Measurements from ENCODE around the gene MBD5. TPM values are rescaled to one million over a fixed set of nuclear protein-coding genes. Genes with fewer than 3 reads are reported as not detected.

Gene MBD5
- polyA plus RNA-seq, 2 donors: 2.9 to 5.0 TPM

GRCh38 chr2:148221166-148221565 lies 200.3 kb downstream of the MBD5 start:
- no peaks in the 10 kb centered on the region for H3K4me1 ChIP-seq (ENCODE audit: control insufficient read depth in 2 of 2, insufficient read depth in 2 of 2, low read length in 1 of 2)
- no peaks in the 10 kb centered on the region for H3K27me3 ChIP-seq (ENCODE audit: control insufficient read depth in 1 of 2, insufficient read depth in 2 of 2, low read length in 2 of 2)
- no peaks in the 10 kb centered on the region for H3K36me3 ChIP-seq (ENCODE audit: control insufficient read depth in 2 of 2, insufficient read depth in 2 of 2, low read length in 1 of 2)
- no peaks in the 10 kb centered on the region for H3K9me3 ChIP-seq (ENCODE audit: control insufficient read depth in 2 of 2, insufficient read depth in 1 of 2, low read depth in 1 of 2, low read length in 1 of 2)
- H3K4me3 ChIP-seq (ENCODE audit: low read depth in 1 of 2, low read length in 2 of 2): no peak overlapping the region
- no peak overlapping the region for H3K27ac ChIP-seq (ENCODE audit: low read depth in 2 of 2, low read length in 1 of 2)
- WGBS, 2 donors: 92 to 97% methylated on average over 4 of the region's 4 CpGs

- Histone ChIP-seq H3K4me1 (ENCODE audit: control insufficient read depth in 2 of 2, insufficient read depth in 2 of 2, low read length in 1 of 2) (no peaks in the 10 kb centered on the region), H3K36me3 (ENCODE audit: control insufficient read depth in 2 of 2, insufficient read depth in 2 of 2, low read length in 1 of 2) (no peaks in the 10 kb centered on the region), H3K9me3 (ENCODE audit: control insufficient read depth in 2 of 2, insufficient read depth in 1 of 2, low read depth in 1 of 2, low read length in 1 of 2) (no peaks in the 10 kb centered on the region), H3K27me3 (ENCODE audit: control insufficient read depth in 1 of 2, insufficient read depth in 2 of 2, low read length in 2 of 2) (no peaks in the 10 kb centered on the region), H3K4me3 (ENCODE audit: low read depth in 1 of 2, low read length in 2 of 2) (no peak overlapping the region), H3K27ac (ENCODE audit: low read depth in 2 of 2, low read length in 1 of 2) (no peak overlapping the region)
- 97 to 98% methylated on average over 2 of the region's 2 CpGs for WGBS, 2 donors
These were observed 201.0 kb downstream of the MBD5 start for GRCh38 chr2:148221926-148222325.

GRCh38 chr2:148231858-148232257 lies 211.0 kb downstream of the MBD5 start:
- H3K9me3 ChIP-seq (ENCODE audit: control insufficient read depth in 2 of 2, insufficient read depth in 1 of 2, low read depth in 1 of 2, low read length in 1 of 2): no peaks in the 10 kb centered on the region
- H3K36me3 ChIP-seq (ENCODE audit: control insufficient read depth in 2 of 2, insufficient read depth in 2 of 2, low read length in 1 of 2): no peaks in the 10 kb centered on the region
- H3K4me3 ChIP-seq (ENCODE audit: low read depth in 1 of 2, low read length in 2 of 2): no peak overlapping the region
- H3K27ac ChIP-seq (ENCODE audit: low read depth in 2 of 2, low read length in 1 of 2): no peak overlapping the region
- WGBS, 2 donors: 90 to 91% methylated on average over 3 of the region's 3 CpGs
- H3K4me1 ChIP-seq (ENCODE audit: control insufficient read depth in 2 of 2, insufficient read depth in 2 of 2, low read length in 1 of 2): no peaks in the 10 kb centered on the region
- H3K27me3 ChIP-seq (ENCODE audit: control insufficient read depth in 1 of 2, insufficient read depth in 2 of 2, low read length in 2 of 2): no peaks in the 10 kb centered on the region

- Histone ChIP-seq H3K27me3 (ENCODE audit: control insufficient read depth in 1 of 2, insufficient read depth in 2 of 2, low read length in 2 of 2) (no peaks in the 10 kb centered on the region), H3K4me1 (ENCODE audit: control insufficient read depth in 2 of 2, insufficient read depth in 2 of 2, low read length in 1 of 2) (no peaks in the 10 kb centered on the region), H3K9me3 (ENCODE audit: control insufficient read depth in 2 of 2, insufficient read depth in 1 of 2, low read depth in 1 of 2, low read length in 1 of 2) (no peaks in the 10 kb centered on the region), H3K4me3 (ENCODE audit: low read depth in 1 of 2, low read length in 2 of 2) (no peak overlapping the region), H3K27ac (ENCODE audit: low read depth in 2 of 2, low read length in 1 of 2) (no peak overlapping the region), H3K36me3 (ENCODE audit: control insufficient read depth in 2 of 2, insufficient read depth in 2 of 2, low read length in 1 of 2) (no peaks in the 10 kb centered on the region)
- WGBS, 2 donors: 54 to 82% methylated on average over 1 of the region's 1 CpG
These were observed 213.3 kb downstream of the MBD5 start for GRCh38 chr2:148234143-148234542.

GRCh38 chr2:148237911-148238310 lies 217.0 kb downstream of the MBD5 start:
- H3K27me3 ChIP-seq (ENCODE audit: control insufficient read depth in 1 of 2, insufficient read depth in 2 of 2, low read length in 2 of 2): no peaks in the 10 kb centered on the region
- H3K4me3 ChIP-seq (ENCODE audit: low read depth in 1 of 2, low read length in 2 of 2): no peak overlapping the region
- H3K27ac ChIP-seq (ENCODE audit: low read depth in 2 of 2, low read length in 1 of 2): no peak overlapping the region
- peaks cover 0 to 2% of the 10 kb centered on the region in 2 donors for H3K9me3 ChIP-seq (ENCODE audit: control insufficient read depth in 2 of 2, insufficient read depth in 1 of 2, low read depth in 1 of 2, low read length in 1 of 2)
- H3K4me1 ChIP-seq (ENCODE audit: control insufficient read depth in 2 of 2, insufficient read depth in 2 of 2, low read length in 1 of 2): no peaks in the 10 kb centered on the region
- no peaks in the 10 kb centered on the region for H3K36me3 ChIP-seq (ENCODE audit: control insufficient read depth in 2 of 2, insufficient read depth in 2 of 2, low read length in 1 of 2)

GRCh38 chr2:148238561-148238960 lies 217.7 kb downstream of the MBD5 start:
- Histone ChIP-seq H3K36me3 (ENCODE audit: control insufficient read depth in 2 of 2, insufficient read depth in 2 of 2, low read length in 1 of 2) (no peaks in the 10 kb centered on the region), H3K4me3 (ENCODE audit: low read depth in 1 of 2, low read length in 2 of 2) (no peak overlapping the region), H3K27me3 (ENCODE audit: control insufficient read depth in 1 of 2, insufficient read depth in 2 of 2, low read length in 2 of 2) (no peaks in the 10 kb centered on the region), H3K27ac (ENCODE audit: low read depth in 2 of 2, low read length in 1 of 2) (no peak overlapping the region), H3K9me3 (ENCODE audit: control insufficient read depth in 2 of 2, insufficient read depth in 1 of 2, low read depth in 1 of 2, low read length in 1 of 2) (peaks cover 0 to 2% of the 10 kb centered on the region in 2 donors), H3K4me1 (ENCODE audit: control insufficient read depth in 2 of 2, insufficient read depth in 2 of 2, low read length in 1 of 2) (no peaks in the 10 kb centered on the region)
- 81 to 82% methylated on average over 4 of the region's 4 CpGs for WGBS, 2 donors

- Histone ChIP-seq H3K9me3 (ENCODE audit: control insufficient read depth in 2 of 2, insufficient read depth in 1 of 2, low read depth in 1 of 2, low read length in 1 of 2) (peaks cover 0 to 2% of the 10 kb centered on the region in 2 donors), H3K4me3 (ENCODE audit: low read depth in 1 of 2, low read length in 2 of 2) (no peak overlapping the region), H3K27ac (ENCODE audit: low read depth in 2 of 2, low read length in 1 of 2) (no peak overlapping the region), H3K36me3 (ENCODE audit: control insufficient read depth in 2 of 2, insufficient read depth in 2 of 2, low read length in 1 of 2) (no peaks in the 10 kb centered on the region), H3K4me1 (ENCODE audit: control insufficient read depth in 2 of 2, insufficient read depth in 2 of 2, low read length in 1 of 2) (no peaks in the 10 kb centered on the region), H3K27me3 (ENCODE audit: control insufficient read depth in 1 of 2, insufficient read depth in 2 of 2, low read length in 2 of 2) (no peaks in the 10 kb centered on the region)
- WGBS, 2 donors: 94 to 97% methylated on average over 1 of the region's 1 CpG
These were observed 219.9 kb downstream of the MBD5 start for GRCh38 chr2:148240838-148241237.

GRCh38 chr2:148244593-148245292 lies 223.9 kb downstream of the MBD5 start:
- Histone ChIP-seq H3K27ac (ENCODE audit: low read depth in 2 of 2, low read length in 1 of 2) (no peak overlapping the region), H3K4me3 (ENCODE audit: low read depth in 1 of 2, low read length in 2 of 2) (no peak overlapping the region), H3K36me3 (ENCODE audit: control insufficient read depth in 2 of 2, insufficient read depth in 2 of 2, low read length in 1 of 2) (no peaks in the 10 kb centered on the region), H3K9me3 (ENCODE audit: control insufficient read depth in 2 of 2, insufficient read depth in 1 of 2, low read depth in 1 of 2, low read length in 1 of 2) (no peaks in the 10 kb centered on the region), H3K4me1 (ENCODE audit: control insufficient read depth in 2 of 2, insufficient read depth in 2 of 2, low read length in 1 of 2) (no peaks in the 10 kb centered on the region), H3K27me3 (ENCODE audit: control insufficient read depth in 1 of 2, insufficient read depth in 2 of 2, low read length in 2 of 2) (no peaks in the 10 kb centered on the region)
- WGBS, 2 donors: 78 to 79% methylated on average over 5 of the region's 5 CpGs

GRCh38 chr2:148251993-148252392 lies 231.1 kb downstream of the MBD5 start:
- Histone ChIP-seq H3K27ac (ENCODE audit: low read depth in 2 of 2, low read length in 1 of 2) (no peak overlapping the region), H3K9me3 (ENCODE audit: control insufficient read depth in 2 of 2, insufficient read depth in 1 of 2, low read depth in 1 of 2, low read length in 1 of 2) (peaks cover 0 to 10% of the 10 kb centered on the region in 2 donors), H3K36me3 (ENCODE audit: control insufficient read depth in 2 of 2, insufficient read depth in 2 of 2, low read length in 1 of 2) (peaks cover 0 to 4% of the 10 kb centered on the region in 2 donors), H3K4me1 (ENCODE audit: control insufficient read depth in 2 of 2, insufficient read depth in 2 of 2, low read length in 1 of 2) (no peaks in the 10 kb centered on the region), H3K4me3 (ENCODE audit: low read depth in 1 of 2, low read length in 2 of 2) (no peak overlapping the region), H3K27me3 (ENCODE audit: control insufficient read depth in 1 of 2, insufficient read depth in 2 of 2, low read length in 2 of 2) (no peaks in the 10 kb centered on the region)
- WGBS, 2 donors: 99% methylated on average over 5 of the region's 5 CpGs

- Histone ChIP-seq H3K4me3 (ENCODE audit: low read depth in 1 of 2, low read length in 2 of 2) (no peak overlapping the region), H3K27me3 (ENCODE audit: control insufficient read depth in 1 of 2, insufficient read depth in 2 of 2, low read length in 2 of 2) (no peaks in the 10 kb centered on the region), H3K4me1 (ENCODE audit: control insufficient read depth in 2 of 2, insufficient read depth in 2 of 2, low read length in 1 of 2) (no peaks in the 10 kb centered on the region), H3K27ac (ENCODE audit: low read depth in 2 of 2, low read length in 1 of 2) (no peak overlapping the region), H3K36me3 (ENCODE audit: control insufficient read depth in 2 of 2, insufficient read depth in 2 of 2, low read length in 1 of 2) (peaks cover 0 to 4% of the 10 kb centered on the region in 2 donors), H3K9me3 (ENCODE audit: control insufficient read depth in 2 of 2, insufficient read depth in 1 of 2, low read depth in 1 of 2, low read length in 1 of 2) (peaks cover 0 to 10% of the 10 kb centered on the region in 2 donors)
- whole genome bisulfite sequencing, 2 donors: 84 to 95% methylated on average over 2 of the region's 2 CpGs
These were observed 231.8 kb downstream of the MBD5 start for GRCh38 chr2:148252646-148253045.

All from esophagus (tissue), 2 donors.